Heart left ventricle (tissue), 13 donors: ENCODE results near the gene ANXA11.

ENCODE experiments used
- POLR2A ChIP-seq, 2 donors: fragments of 450-650 bp; IDR thresholded peaks; one replicate each; pipeline ENCODE4 v1.6.1; 2017; ENCODE audit warnings: antibody characterized with exemption in 2 of 2, mild to moderate bottlenecking in 2 of 2, moderate library complexity in 2 of 2
- TF ChIP-seq, protein P1 (sequence below), 12 donors: fragments of 200-600 bp; sonication (generic) in 4 of 12; IDR thresholded peaks; one replicate each; pipeline versions ENCODE4 v1.5.0 to v1.8.0; 2018 to 2022; ENCODE audit warnings: antibody characterized with exemption in 12 of 12, mild to moderate bottlenecking in 5 of 12
- donor health status: ischemic (EF 13 %, LVEDD 7.1; RV severe dilation, severe dysfunction).
- donor health status: DM: no; HTN: yes; CAD: no.
- donor health status: DM: no; HTN: no; CAD: no.
- donor health status: ischemic (EF 25% LVEDD 6.9; RV normal size, moderate dysfunction).
- donor health status: ischemic (EF 25% LVEDD 5.7; RV mildly dilated, moderate dysfunction).
- donor health status: ischemic (EF 35%, LVEDD 5.7; RV mildly dilated, moderate dysfunction).
- donor health status: nonischemic (EF 11% LVEDD 7.7; RV severe dilation, severe dysfunction).
- donor health status: DM: yes; HTN: yes; CAD: no.
- donor health status: PGD.
- donor health status: ischemic (EF 29% LVEDD 5.4; RV normal size, mild dysfunction).
- donor health status: nonischemic (EF 23%, LVEDD 6.1; RV moderate dilation, normal function).

DNA sequence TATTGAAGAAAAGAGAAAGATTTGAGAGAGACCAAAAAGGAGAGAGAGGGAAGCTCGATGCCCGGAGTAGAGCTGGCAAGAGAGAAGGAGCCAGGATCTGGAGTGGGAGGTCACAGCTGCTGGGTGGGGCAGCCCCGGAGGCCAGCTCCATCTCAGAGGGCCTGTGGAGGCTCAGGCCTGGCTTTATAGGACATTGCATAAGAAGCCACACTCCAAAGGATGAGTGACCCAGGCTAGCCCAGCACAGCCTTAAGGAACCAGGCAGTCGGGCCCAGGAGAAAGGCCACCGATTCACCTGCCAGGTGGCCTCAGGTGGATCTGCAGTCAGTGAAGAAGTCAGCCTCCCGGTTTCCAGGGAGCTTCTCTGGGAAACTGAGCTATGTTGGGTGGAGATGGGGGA, 72.1 kb downstream of the ANXA11 start:
- TF ChIP-seq POLR2A (IDR thresholded peaks at IDR 0.05), result no peak
- TF ChIP-seq, protein P1, sequence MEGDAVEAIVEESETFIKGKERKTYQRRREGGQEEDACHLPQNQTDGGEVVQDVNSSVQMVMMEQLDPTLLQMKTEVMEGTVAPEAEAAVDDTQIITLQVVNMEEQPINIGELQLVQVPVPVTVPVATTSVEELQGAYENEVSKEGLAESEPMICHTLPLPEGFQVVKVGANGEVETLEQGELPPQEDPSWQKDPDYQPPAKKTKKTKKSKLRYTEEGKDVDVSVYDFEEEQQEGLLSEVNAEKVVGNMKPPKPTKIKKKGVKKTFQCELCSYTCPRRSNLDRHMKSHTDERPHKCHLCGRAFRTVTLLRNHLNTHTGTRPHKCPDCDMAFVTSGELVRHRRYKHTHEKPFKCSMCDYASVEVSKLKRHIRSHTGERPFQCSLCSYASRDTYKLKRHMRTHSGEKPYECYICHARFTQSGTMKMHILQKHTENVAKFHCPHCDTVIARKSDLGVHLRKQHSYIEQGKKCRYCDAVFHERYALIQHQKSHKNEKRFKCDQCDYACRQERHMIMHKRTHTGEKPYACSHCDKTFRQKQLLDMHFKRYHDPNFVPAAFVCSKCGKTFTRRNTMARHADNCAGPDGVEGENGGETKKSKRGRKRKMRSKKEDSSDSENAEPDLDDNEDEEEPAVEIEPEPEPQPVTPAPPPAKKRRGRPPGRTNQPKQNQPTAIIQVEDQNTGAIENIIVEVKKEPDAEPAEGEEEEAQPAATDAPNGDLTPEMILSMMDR (IDR thresholded peaks at IDR 0.05), result no peak
